Pancreas (tissue), 10 donors: ENCODE data around the gene WWC1. TPM values are rescaled to one million over a fixed set of nuclear protein-coding genes. Genes with fewer than 3 reads are reported as not detected.

Source experiments
- ATAC-seq, 4 donors: fragments of 200-7000 bp; cut with Tn5 transposase; one replicate each; pipeline versions ENCODE4 v1.8.0 to v1.9.1; 2020; ENCODE audit warnings: mild to moderate bottlenecking in 4 of 4, moderate library complexity in 4 of 4
- DNase-seq, 6 donors: peaks; one replicate each; pipeline ENCODE4 v3.0.0-alpha.2; 2020
- FAIRE-seq: peaks from 2 replicates; lab custom pipeline; 2012; peaks lifted over from hg19 to GRCh38; lab: Jason Lieb, UNC
- H3K27ac ChIP-seq, 4 donors: fragments of 200-600 bp; sonication (generic); 1 replicate in 3 of 4; 2 replicates in 1 of 4; pipeline versions ENCODE4 v1.5.0 to v1.8.0; 2020
- H3K27me3 ChIP-seq, 4 donors: fragments of 200-600 bp; one replicate each; pipeline ENCODE4 v1.8.0; 2021
- H3K36me3 ChIP-seq, 3 donors: fragments of 200-600 bp; sonication (generic) in 1 of 3; one replicate each; pipeline versions ENCODE4 v1.5.0 to v1.8.0; 2020 to 2021
- H3K4me1 ChIP-seq, 3 donors: fragments of 200-600 bp; one replicate each; pipeline ENCODE4 v1.8.0; 2021
- H3K4me3 ChIP-seq, 4 donors: fragments of 200-600 bp; sonication (generic) in 2 of 4; one replicate each; pipeline versions ENCODE4 v1.5.0 to v1.8.0; 2020 to 2021
- H3K9me3 ChIP-seq, 4 donors: fragments of 200-600 bp; one replicate each; pipeline ENCODE4 v1.8.0; 2021
- WGBS, 2 donors: extraction: QIAGEN DNeasy Blood & Tissue Kit; methylation state at CpG; one replicate each; pipeline ENCODE4 v1.1.7; 2013; 5-methylcytosine and 5-hydroxymethylcytosine counted together
- intact Hi-C, 3 donors: fragments of 100-400 bp; cut with DNase I; formaldehyde crosslinking; loops; one replicate each; pipeline versions ENCODE4 v1.11.1 to v1.14.2; 2022
- polyA plus RNA-seq, 2 donors: library from polyadenylated mRNA; stranded (reverse); fragments of 200-250 nt; gene quantifications; one replicate each; pipeline ENCODE4 v1.2.3, GENCODE V29; 2013
- total RNA-seq, 6 donors: library from RNA; stranded (reverse); fragmentation: NEBNext Ultra II Directional in 4 of 6; extraction: Animal tissue kit (Norgen Biotek cat#: 25700) in 4 of 6; gene quantifications; one replicate each; pipeline versions ENCODE4 v1.2.1 to v1.2.4, GENCODE V29; 2021 to 2023
- TF ChIP-seq, protein P1 (sequence below), 4 donors: fragments of 200-600 bp; sonication (generic) in 3 of 4; IDR thresholded peaks; one replicate each; pipeline versions ENCODE4 v1.5.0 to v1.8.0; 2021; ENCODE audit warnings: antibody characterized with exemption in 4 of 4
- donor health status: healthy with polysubstance abuse.
- donor health status: DM: no; HTN: no; CAD: no; lungs with moderate emphysema.
- donor health status: DM: no; HTN: no; CAD: no.
- donor health status: control.
- donor health status: control.
- donor health status: Bipolar disorder and iron deficiency.
- donor health status: DM: yes; HTN: yes; CAD: no.
- donor health status: DM: no; HTN: no; CAD: no.
- donor health status: DM: no; HTN: no; CAD: no.
- donor health status: DM: yes; HTN: yes; CAD: no.

WWC1 gene
- total and polyA plus RNA-seq, 8 donors: 35.0 to 54.2 (median 38.7) TPM

DNA sequence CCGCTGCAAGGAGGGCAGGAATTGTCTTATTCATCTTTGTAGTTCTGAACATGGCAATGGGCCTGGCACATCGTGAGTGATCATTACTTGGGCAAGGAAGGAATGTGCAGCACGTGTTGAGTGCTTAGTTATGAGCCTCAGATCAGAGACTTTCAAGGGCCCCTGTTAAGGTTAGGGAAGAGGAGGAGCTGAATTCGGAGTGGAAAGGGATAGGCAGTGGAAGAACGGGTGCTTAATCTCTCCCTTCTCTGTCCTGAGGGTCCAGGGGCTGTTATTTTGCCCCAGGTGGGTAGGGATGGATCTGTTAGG, 135.4 kb downstream of the WWC1 start:
- intact Hi-C loops: no loop called here
- H3K4me1 ChIP-seq: no peaks in the 10 kb centered on the region
- WGBS, 2 donors: 83 to 89% methylated on average over 5 of the region's 5 CpGs
- peaks cover 0 to 30% (median 4%) of the 10 kb centered on the region in 3 donors for H3K36me3 ChIP-seq
- DNase-seq (no peak), ATAC-seq (no peak), FAIRE-seq (no peak)
- no peak overlapping the region for H3K27ac ChIP-seq
- no peak overlapping the region for H3K4me3 ChIP-seq
- H3K9me3 ChIP-seq: no peaks in the 10 kb centered on the region
- TF ChIP-seq, protein P1, sequence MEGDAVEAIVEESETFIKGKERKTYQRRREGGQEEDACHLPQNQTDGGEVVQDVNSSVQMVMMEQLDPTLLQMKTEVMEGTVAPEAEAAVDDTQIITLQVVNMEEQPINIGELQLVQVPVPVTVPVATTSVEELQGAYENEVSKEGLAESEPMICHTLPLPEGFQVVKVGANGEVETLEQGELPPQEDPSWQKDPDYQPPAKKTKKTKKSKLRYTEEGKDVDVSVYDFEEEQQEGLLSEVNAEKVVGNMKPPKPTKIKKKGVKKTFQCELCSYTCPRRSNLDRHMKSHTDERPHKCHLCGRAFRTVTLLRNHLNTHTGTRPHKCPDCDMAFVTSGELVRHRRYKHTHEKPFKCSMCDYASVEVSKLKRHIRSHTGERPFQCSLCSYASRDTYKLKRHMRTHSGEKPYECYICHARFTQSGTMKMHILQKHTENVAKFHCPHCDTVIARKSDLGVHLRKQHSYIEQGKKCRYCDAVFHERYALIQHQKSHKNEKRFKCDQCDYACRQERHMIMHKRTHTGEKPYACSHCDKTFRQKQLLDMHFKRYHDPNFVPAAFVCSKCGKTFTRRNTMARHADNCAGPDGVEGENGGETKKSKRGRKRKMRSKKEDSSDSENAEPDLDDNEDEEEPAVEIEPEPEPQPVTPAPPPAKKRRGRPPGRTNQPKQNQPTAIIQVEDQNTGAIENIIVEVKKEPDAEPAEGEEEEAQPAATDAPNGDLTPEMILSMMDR (IDR thresholded peaks at IDR 0.05): no peak
- H3K27me3 ChIP-seq: no peaks in the 10 kb centered on the region

DNA sequence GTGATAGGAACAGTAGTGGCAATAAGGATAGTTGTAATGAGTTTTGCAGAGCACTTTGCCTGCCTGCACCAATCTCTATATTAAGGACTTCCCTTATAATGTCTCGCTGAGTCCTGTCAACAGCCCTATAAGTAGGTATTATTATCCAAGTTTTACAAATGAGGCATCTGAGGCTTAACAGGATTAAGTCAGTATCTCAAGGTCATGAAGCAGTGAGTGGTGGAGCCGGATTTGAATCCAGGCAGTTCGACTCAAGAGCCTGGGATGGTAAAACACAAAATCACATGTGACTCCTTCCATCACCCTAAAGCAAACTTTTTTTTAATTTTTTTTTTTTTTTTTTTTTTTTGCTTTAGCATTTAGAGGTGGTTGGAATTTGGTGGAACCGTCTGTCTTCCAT, 135.8 kb downstream of the WWC1 start:
- TF ChIP-seq, protein P1 (IDR thresholded peaks at IDR 0.05): no peak
- DNase-seq (no peak), ATAC-seq (no peak), FAIRE-seq (no peak)
- H3K4me3 ChIP-seq: no peak overlapping the region
- no peaks in the 10 kb centered on the region for H3K27me3 ChIP-seq
- H3K9me3 ChIP-seq: no peaks in the 10 kb centered on the region
- peaks cover 0 to 34% (median 4%) of the 10 kb centered on the region in 3 donors for H3K36me3 ChIP-seq
- H3K27ac ChIP-seq: no peak overlapping the region
- no peaks in the 10 kb centered on the region for H3K4me1 ChIP-seq
- intact Hi-C loops: no loop called here
- 84 to 92% methylated on average over 4 of the region's 4 CpGs for WGBS, 2 donors

DNA sequence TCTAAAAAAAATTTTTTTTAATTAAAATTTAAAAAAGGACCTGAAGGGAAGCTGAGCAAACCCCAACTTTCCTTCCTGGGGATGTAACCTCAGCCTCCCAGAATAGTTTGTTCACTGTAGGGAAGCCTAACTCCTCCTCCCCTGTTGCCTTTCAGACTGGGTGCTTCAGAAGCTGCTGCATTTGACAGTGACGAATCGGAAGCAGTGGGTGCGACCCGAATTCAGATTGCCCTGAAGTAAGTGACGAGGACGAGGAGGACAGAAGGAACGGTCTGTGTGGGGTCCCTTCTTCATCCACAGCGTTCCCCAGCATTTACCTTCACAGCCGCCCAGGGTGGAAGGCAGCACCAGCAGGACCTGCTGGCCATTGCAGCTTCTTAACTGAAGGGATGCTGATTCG, 137.1 kb downstream of the WWC1 start:
- intact Hi-C loops: no loop called here
- peaks cover 0 to 42% (median 4%) of the 10 kb centered on the region in 3 donors for H3K36me3 ChIP-seq

DNA sequence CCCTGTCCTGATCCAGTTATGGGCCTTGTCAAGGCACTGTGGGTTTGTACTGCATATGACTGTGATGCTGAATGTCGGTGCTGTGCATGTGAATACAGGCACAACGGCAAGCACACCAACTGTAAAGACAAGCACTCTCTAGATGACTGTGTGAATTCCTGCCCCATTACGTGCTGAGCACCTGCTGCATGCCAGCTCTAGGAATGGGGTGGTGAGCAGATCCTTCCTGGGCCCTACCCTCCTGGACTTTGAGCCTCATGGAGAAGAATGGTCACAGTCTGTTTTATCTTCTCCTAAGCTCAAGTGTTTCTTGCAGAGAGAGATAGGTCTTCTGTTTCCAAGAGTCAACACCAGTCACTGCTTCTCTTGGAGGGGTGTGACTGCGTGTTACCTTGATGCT, 138.9 kb downstream of the WWC1 start:
- no peaks in the 10 kb centered on the region for H3K9me3 ChIP-seq
- TF ChIP-seq, protein P1 (IDR thresholded peaks at IDR 0.05): no peak
- H3K36me3 ChIP-seq: peaks cover 0 to 50% (median 4%) of the 10 kb centered on the region in 3 donors
- H3K27me3 ChIP-seq: no peaks in the 10 kb centered on the region
- ATAC-seq (peak in 1 of 4 donors; percentile 28), FAIRE-seq (no peak), DNase-seq (no peak)
- no peak overlapping the region for H3K4me3 ChIP-seq
- H3K4me1 ChIP-seq: no peaks in the 10 kb centered on the region
- intact Hi-C loops: no loop called here
- WGBS, 2 donors: 92 to 95% methylated on average over 4 of the region's 4 CpGs
- H3K27ac ChIP-seq: no peak overlapping the region

More for the DNA sequence above, 137.1 kb downstream of the WWC1 start:
- WGBS, 2 donors: 92 to 97% methylated on average over 10 of the region's 10 CpGs
- Histone ChIP-seq H3K4me3 (no peak overlapping the region), H3K9me3 (no peaks in the 10 kb centered on the region), H3K4me1 (no peaks in the 10 kb centered on the region), H3K27me3 (no peaks in the 10 kb centered on the region), H3K27ac (no peak overlapping the region)
- ATAC-seq (no peak), DNase-seq (no peak), FAIRE-seq (no peak)
- TF ChIP-seq, protein P1 (IDR thresholded peaks at IDR 0.05): no peak

DNA sequence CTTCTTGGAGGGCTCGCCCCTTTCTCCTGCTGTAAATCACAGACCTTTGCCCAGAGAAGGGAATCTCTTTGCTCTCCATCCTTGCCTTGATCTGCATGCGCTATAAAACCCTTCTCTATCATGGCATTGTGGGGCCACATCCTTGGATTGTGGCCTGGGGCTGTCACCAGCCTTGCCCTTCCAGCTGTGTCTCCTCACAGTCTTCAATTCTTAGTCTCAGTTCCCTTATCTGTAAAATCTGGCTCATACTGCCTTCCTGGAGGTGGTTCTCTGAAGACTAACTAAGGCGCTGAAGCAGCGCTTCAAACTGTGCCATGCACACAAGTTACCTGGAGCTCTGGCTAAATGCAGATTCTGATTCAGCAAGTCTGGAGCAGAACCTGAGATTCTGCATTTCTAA, 141.5 kb downstream of the WWC1 start:
- 97% methylated on average over 4 of the region's 4 CpGs for WGBS, 2 donors
- no peak for FAIRE-seq

More for the DNA sequence above, 141.5 kb downstream of the WWC1 start:
- intact Hi-C loops: no loop called here
- no peak overlapping the region for H3K27ac ChIP-seq
- TF ChIP-seq, protein P1 (IDR thresholded peaks at IDR 0.05): no peak
- H3K4me1 ChIP-seq: no peaks in the 10 kb centered on the region
- H3K4me3 ChIP-seq: no peak overlapping the region
- peaks cover 0 to 67% (median 4%) of the 10 kb centered on the region in 3 donors for H3K36me3 ChIP-seq
- no peaks in the 10 kb centered on the region for H3K9me3 ChIP-seq
- DNase-seq (no peak), ATAC-seq (no peak)
- no peaks in the 10 kb centered on the region for H3K27me3 ChIP-seq
